Motor neuron (in vitro differentiated cells): ENCODE measurements around the gene MRPL43. TPM values are rescaled to one million over a fixed set of nuclear protein-coding genes. Genes with fewer than 3 reads are reported as not detected.
A peak's percentile ranks its signal among the peaks of the same experiment; 100 is the strongest.

ENCODE experiments used
- ATAC-seq, 8 experiments: fragments of 200-7000 bp; cut with Tn5 transposase; replicated peaks in 6 of 8; 2 replicates each; pipeline ENCODE4 v1.8.0; 2021; ENCODE audit warnings: mild to moderate bottlenecking in 8 of 8, moderate library complexity in 8 of 8
- H3K27ac ChIP-seq, 2 donors: fragments of 250-450 bp; sonication (Bioruptor Pico); 2 replicates each; pipeline ENCODE4 v1.9.0; 2021; ENCODE audit warnings: antibody characterized with exemption in 2 of 2, mild to moderate bottlenecking in 2 of 2, moderate library complexity in 1 of 2
- H3K4me1 ChIP-seq, 2 donors: fragments of 250-450 bp; sonication (Bioruptor Pico); replicated peaks in 1 of 2; 2 replicates each; pipeline ENCODE4 v1.6.1; 2021; ENCODE audit warnings: antibody characterized with exemption in 2 of 2, mild to moderate bottlenecking in 2 of 2, moderate library complexity in 1 of 2
- H3K4me3 ChIP-seq, 5 donors: fragments of 250-450 bp; sonication (Bioruptor Pico); 2 replicates each; pipeline ENCODE4 v1.9.0; 2021; ENCODE audit warnings: antibody characterized with exemption in 5 of 5, mild to moderate bottlenecking in 5 of 5, moderate library complexity in 4 of 5
- WGBS, 10 experiments: fragments of 450-650 bp; shearing (Covaris generic); methylation state at CpG; one replicate each; pipeline ENCODE4 v1.0.0; 2022; 5-methylcytosine and 5-hydroxymethylcytosine counted together
- in situ Hi-C, 9 experiments: fragments of 400-800 bp; cut with MboI; loops; one replicate each; pipeline ENCODE4 v1.15.0; 2021; ENCODE audit warnings: low sequenced_read_pairs in 9 of 9, low pct_unique_long_range_greater_than_20kb in 2 of 9; ENCODE audit not compliant: unreplicated experiment in 9 of 9
- total RNA-seq, 8 experiments: library from RNA; unstranded; fragments of 300-600 nt; gene quantifications; 2 replicates each; pipeline versions ENCODE4 v1.2.3 to v1.2.4, GENCODE V29; 2022

Gene MRPL43
- total RNA-seq, 8 experiments from 2014 or later: 57.8 to 101 (median 71.6) TPM

GRCh38 chr10:101006593-101007098 is 19.3 kb upstream of the MRPL43 start:
- Histone ChIP-seq H3K4me3 (no peak overlapping the region), H3K27ac (peak overlapping the region; percentile 33 to 70), H3K4me1 (peaks cover 14 to 23% of the 10 kb centered on the region in 2 donors)
- ATAC-seq: peak in 3 of 8 experiments; percentile 11 to 18 (median 11)
- WGBS, 10 experiments: 80 to 95% (median 91%) methylated on average over 4 to 11 of the region's 33 CpGs; no CpG with 5 or more reads in 6 of the 10 experiments
- in situ Hi-C loops: no loop called here

- in situ Hi-C loops: no loop called here
- Histone ChIP-seq H3K27ac (peak overlapping the region in 1 of 2 donors; percentile 33), H3K4me3 (no peak overlapping the region), H3K4me1 (peaks cover 20 to 27% of the 10 kb centered on the region in 2 donors)
- 100% methylated on average over 1 of the region's 4 CpGs; no CpG with 5 or more reads in 8 of the 10 experiments for WGBS, 10 experiments
- ATAC-seq: no peak
These were observed 18.7 kb upstream of the MRPL43 start for GRCh38 chr10:101005869-101006567.

DNA sequence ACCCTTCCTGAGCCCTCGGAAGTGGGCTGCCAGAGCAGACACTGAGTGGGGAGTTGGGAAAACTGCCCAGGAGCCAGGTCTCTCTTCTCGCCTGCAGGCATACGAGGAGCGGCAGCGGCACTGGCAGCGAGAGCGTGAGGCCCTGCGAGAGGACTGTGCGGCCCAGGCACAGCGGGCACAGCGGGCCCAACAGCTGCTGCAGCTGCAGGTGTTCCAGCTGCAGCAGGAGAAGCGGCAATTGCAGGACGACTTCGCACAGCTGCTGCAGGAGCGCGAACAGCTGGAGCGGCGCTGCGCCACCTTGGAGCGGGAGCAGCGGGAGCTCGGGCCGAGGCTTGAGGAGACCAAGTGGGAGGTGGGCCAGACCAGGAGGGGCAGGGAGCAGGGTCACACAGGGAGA is 18.1 kb upstream of the MRPL43 start:
- no peak for ATAC-seq
- H3K4me3 ChIP-seq: no peak overlapping the region
- in situ Hi-C loops: no loop called here
- no peak overlapping the region for H3K27ac ChIP-seq
- WGBS, 10 experiments: 67 to 97% (median 90%) methylated on average over 1 to 12 of the region's 23 CpGs; no CpG with 5 or more reads in 4 of the 10 experiments
- peaks cover 25 to 30% of the 10 kb centered on the region in 2 donors for H3K4me1 ChIP-seq

DNA sequence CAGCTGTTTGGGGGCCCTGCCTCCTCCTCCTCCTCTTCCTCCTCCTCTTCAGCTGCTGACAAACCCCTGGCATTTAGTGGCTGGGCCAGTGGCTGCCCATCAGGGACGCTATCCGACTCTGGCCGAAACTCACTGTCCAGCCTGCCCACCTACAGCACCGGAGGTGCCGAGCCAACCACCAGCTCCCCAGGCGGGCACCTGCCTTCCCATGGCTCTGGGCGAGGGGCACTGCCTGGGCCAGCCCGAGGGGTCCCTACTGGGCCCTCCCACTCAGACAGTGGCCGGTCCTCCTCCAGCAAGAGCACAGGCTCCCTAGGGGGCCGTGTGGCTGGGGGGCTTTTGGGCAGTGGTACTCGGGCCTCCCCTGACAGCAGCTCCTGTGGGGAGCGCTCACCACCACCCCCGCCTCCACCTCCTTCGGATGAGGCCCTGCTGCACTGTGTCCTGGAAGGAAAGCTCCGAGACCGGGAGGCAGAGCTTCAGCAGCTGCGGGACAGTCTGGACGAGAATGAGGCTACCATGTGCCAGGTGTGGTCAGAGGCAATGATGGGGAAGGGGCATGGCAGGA is 16.4 kb upstream of the MRPL43 start:
- H3K4me3 ChIP-seq: no peak overlapping the region
- WGBS, 10 experiments: 100% methylated on average over 3 of the region's 18 CpGs; no CpG with 5 or more reads in 9 of the 10 experiments
- H3K4me1 ChIP-seq: peaks cover 24 to 26% of the 10 kb centered on the region in 2 donors
- no peak for ATAC-seq
- in situ Hi-C loops: no loop called here
- H3K27ac ChIP-seq: no peak overlapping the region

DNA sequence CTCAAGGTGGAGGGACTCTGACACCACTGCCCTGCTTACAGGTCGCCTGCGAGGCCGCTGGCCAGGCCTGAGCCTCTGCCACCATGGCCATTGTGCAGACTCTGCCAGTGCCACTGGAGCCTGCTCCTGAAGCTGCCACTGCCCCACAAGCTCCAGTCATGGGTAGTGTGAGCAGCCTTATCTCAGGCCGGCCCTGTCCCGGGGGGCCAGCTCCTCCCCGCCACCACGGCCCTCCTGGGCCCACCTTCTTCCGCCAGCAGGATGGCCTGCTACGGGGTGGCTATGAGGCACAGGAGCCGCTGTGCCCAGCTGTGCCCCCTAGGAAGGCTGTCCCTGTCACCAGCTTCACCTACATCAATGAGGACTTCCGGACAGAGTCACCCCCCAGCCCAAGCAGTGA is 15.2 kb upstream of the MRPL43 start:
- Histone ChIP-seq H3K4me3 (no peak overlapping the region), H3K27ac (no peak overlapping the region), H3K4me1 (peaks cover 17 to 28% of the 10 kb centered on the region in 2 donors)
- in situ Hi-C loops: no loop called here
- WGBS, 10 experiments: 94 to 96% methylated on average over 3 to 5 of the region's 11 CpGs; no CpG with 5 or more reads in 8 of the 10 experiments
- no peak for ATAC-seq

GRCh38 chr10:101001659-101002035 is 14.3 kb upstream of the MRPL43 start:
- no peak for ATAC-seq
- H3K27ac ChIP-seq: peak overlapping the region; percentile 2 to 96
- H3K4me3 ChIP-seq: peak overlapping the region; percentile 3 to 81 (median 71)
- 0 to 90% (median 80%) methylated on average over 1 to 4 of the region's 5 CpGs; no CpG with 5 or more reads in 5 of the 10 experiments for WGBS, 10 experiments
- in situ Hi-C loops: no loop called here
- peaks cover 17 to 28% of the 10 kb centered on the region in 2 donors for H3K4me1 ChIP-seq

- H3K27ac ChIP-seq: peak overlapping the region; percentile 96 to 99
- in situ Hi-C loops: no loop called here
- peak overlapping the region; percentile 57 to 81 (median 71) for H3K4me3 ChIP-seq
- peak in 7 of 8 experiments; percentile 3 to 37 (median 12) for ATAC-seq
- peaks cover 20 to 31% of the 10 kb centered on the region in 2 donors for H3K4me1 ChIP-seq
- WGBS, 10 experiments: 0 to 40% (median 30%) methylated on average over 1 to 8 of the region's 12 CpGs; no CpG with 5 or more reads in 3 of the 10 experiments
These were observed 13.8 kb upstream of the MRPL43 start for GRCh38 chr10:101000915-101001658.

DNA sequence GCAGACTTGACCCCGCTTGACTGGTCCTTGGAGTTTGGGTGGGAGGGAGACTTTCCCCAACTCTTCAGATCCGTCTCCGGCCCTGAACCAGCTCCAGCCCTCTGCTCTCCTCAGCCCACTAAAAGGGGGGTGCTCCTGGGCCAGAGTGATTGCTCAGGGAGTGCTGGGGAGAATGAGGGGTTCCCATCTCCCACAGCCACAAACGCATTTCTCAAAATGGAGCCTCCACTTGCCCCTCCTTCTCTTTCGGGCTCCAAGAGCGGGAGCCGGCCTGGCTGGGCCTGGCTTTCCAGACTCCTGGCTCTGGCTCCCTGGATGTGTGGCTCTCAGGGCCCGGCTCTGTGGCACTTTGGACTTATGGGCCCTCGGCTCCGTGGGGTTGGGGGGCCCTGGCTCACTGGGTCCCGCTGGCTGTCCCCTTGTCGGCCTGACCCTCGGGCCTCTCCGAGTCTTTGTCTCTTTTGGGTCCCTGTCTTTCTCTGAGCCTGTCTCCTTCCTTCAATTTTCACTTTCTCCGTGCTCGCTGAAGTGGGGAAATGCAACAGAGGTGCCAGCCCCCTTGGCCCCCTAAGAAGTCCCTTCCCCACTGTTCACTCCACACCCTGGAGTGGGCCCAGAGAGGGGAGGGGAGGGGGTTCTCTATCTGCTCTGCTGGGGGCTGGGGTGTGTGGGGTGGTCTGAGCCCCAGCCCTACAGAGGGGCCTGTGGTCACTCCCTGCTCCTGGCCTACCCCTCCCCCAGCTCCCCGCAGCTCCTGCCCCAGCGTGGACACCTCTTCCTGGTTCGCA is 13.0 kb upstream of the MRPL43 start:
- in situ Hi-C loops: no loop called here
- H3K4me3 ChIP-seq: peak overlapping the region; percentile 57 to 81 (median 71)
- ATAC-seq: no peak
- peak overlapping the region; percentile 96 to 99 for H3K27ac ChIP-seq
- 0 to 20% (median 8%) methylated on average over 1 to 4 of the region's 19 CpGs; no CpG with 5 or more reads in 6 of the 10 experiments for WGBS, 10 experiments
- H3K4me1 ChIP-seq: peaks cover 20 to 31% of the 10 kb centered on the region in 2 donors

DNA sequence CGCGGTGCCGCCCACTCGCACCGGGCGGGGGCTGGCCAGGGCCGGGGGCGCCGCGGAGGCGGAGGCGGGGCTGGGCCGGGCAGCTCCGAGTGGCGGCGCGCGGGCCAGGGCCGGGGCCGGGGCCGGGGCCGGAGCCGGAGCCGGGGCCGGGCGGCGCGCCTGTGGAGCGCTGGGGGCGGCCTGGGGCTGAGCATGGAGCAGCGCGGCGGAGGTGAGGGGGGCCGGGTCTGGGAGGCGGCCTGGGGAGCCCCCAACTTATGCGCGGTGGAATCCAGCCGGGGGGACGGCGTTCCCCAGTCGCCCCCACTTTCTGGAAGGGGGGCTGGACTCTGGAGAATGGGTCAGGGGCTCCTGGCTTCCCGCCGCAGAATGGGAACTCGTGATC is 12.4 kb upstream of the MRPL43 start, which contains the start of gene LZTS2:
Gene LZTS2 (plus strand): TSS at position 67 of the 385 bp plus-strand sequence. CDS start 2,731 bp downstream, outside the sequence.
- peak within 1 kb of the TSS; percentile 57 to 81 (median 71) for H3K4me3 ChIP-seq
- peak within 1 kb of the TSS; percentile 96 to 99 for H3K27ac ChIP-seq
- in situ Hi-C loops: no loop called here
- ATAC-seq: no peak
- peaks cover 20 to 31% of the 10 kb centered on the region in 2 donors for H3K4me1 ChIP-seq
- 0% methylated on average over 2 of the region's 44 CpGs; no CpG with 5 or more reads in 8 of the 10 experiments for WGBS, 10 experiments

DNA sequence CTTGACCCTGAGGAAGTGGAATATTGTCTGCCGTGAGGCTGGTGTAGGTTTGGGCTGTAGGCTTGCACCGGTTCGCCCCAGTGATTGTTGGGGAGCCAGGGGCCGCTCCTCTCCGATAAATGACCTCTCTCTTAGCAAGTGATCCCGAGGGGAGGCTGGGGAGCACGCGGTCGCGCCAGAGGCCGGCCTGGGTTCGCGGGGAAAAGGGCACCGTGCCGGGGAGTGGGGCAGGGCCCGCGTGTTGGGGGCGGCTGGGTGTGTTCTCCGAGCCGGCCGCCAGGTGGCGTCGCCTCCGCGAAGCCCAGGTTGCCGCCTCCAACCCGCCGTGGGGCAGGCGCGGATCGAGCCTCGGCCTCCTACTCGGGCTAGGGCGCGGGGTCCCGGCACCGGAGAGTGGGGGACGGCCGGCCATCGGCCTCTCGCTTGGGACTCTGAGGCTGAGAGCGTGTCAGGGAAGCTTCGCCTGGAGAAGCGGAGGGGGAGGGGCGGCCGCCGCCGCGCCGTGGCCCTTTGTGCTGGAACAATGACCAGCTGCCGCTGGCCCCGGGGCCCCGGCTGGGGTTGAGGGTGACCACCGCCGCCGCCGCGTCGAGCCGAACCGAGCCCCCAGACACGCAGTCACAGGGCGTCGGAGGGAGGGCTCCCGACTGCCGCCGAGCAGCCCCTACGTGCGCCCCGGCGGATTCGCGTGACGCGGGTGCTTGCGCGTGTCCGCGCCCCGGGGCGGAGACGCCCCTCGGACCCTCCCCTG is 11.9 kb upstream of the MRPL43 start:
- in situ Hi-C loops: no loop called here
- Histone ChIP-seq H3K4me1 (peaks cover 20 to 31% of the 10 kb centered on the region in 2 donors), H3K4me3 (peak overlapping the region; percentile 57 to 81 (median 71)), H3K27ac (peak overlapping the region; percentile 96 to 99)
- WGBS, 10 experiments: 0 to 7% methylated on average over 1 to 3 of the region's 83 CpGs; no CpG with 5 or more reads in 8 of the 10 experiments
- ATAC-seq: peak; percentile 29 to 53 (median 46)

- Histone ChIP-seq H3K27ac (peak overlapping the region; percentile 96 to 99), H3K4me3 (peak overlapping the region; percentile 57 to 81 (median 71)), H3K4me1 (peaks cover 20 to 31% of the 10 kb centered on the region in 2 donors)
- WGBS, 10 experiments: 0 to 13% (median 2%) methylated on average over 3 to 9 of the region's 25 CpGs; no CpG with 5 or more reads in 3 of the 10 experiments
- in situ Hi-C loops: no loop called here
- peak; percentile 10 to 66 (median 58) for ATAC-seq
These were observed 11.1 kb upstream of the MRPL43 start for GRCh38 chr10:100998183-100998990.
